ENCODE results near the gene THOP1.

THOP1 gene

GRCh38 chr19:2854849-2855248 lies 69.5 kb downstream of the THOP1 start:
- no peak for DNase-seq (ENCODE audit: low read depth)

- no peak for DNase-seq (ENCODE audit: low read depth)
These were observed 71.3 kb downstream of the THOP1 start for GRCh38 chr19:2856457-2857050.

- DNase-seq (ENCODE audit: low read depth): no peak
These were observed 73.6 kb downstream of the THOP1 start for GRCh38 chr19:2858864-2859263.

GRCh38 chr19:2863816-2864215 lies 78.5 kb downstream of the THOP1 start:
- DNase-seq (ENCODE audit: low read depth): no peak

Data from ELR (cell line).